Nephron (organoid): ENCODE results near the gene AMBRA1.

Experiments
- H3K27ac Mint-ChIP-seq, 3 experiments: 2 replicates each; pipeline ENCODE4 v1.8.0; 2020; ENCODE audit warnings: mixed read lengths in 3 of 3, mild to moderate bottlenecking in 2 of 3, moderate library complexity in 1 of 3
- H3K27me3 Mint-ChIP-seq: 2 replicates; pipeline ENCODE4 v1.8.0; 2021; ENCODE audit warnings: low read depth, mild to moderate bottlenecking, moderate library complexity, mixed read lengths
- H3K36me3 Mint-ChIP-seq: 2 replicates; pipeline ENCODE4 v1.8.0; 2020; ENCODE audit warnings: low read depth, mixed read lengths
- H3K4me1 Mint-ChIP-seq: 2 replicates; pipeline ENCODE4 v1.8.0; 2020; ENCODE audit warnings: mixed read lengths
- H3K4me3 Mint-ChIP-seq, 3 experiments: 2 replicates each; pipeline ENCODE4 v1.8.0; 2020; ENCODE audit warnings: mild to moderate bottlenecking in 3 of 3, mixed read lengths in 3 of 3, moderate library complexity in 2 of 3
- H3K9me3 Mint-ChIP-seq: 2 replicates; pipeline ENCODE4 v1.8.0; 2020; ENCODE audit warnings: mixed read lengths
- CTCF ChIP-seq, 3 experiments: fragments of 200-600 bp; sonication (generic); IDR thresholded peaks; one replicate each; pipeline ENCODE4 v1.5.0; 2021; ENCODE audit warnings: antibody characterized with exemption in 3 of 3; ENCODE audit not compliant: unreplicated experiment in 3 of 3

AMBRA1 gene

GRCh38 chr11:46393231-46393616, 200.6 kb downstream of the AMBRA1 start:
- peaks cover 16% of the 10 kb centered on the region for H3K4me1 Mint-ChIP-seq
- H3K27ac Mint-ChIP-seq = no peak overlapping the region
- H3K36me3 Mint-ChIP-seq = peaks cover 10% of the 10 kb centered on the region
- no peaks in the 10 kb centered on the region for H3K9me3 Mint-ChIP-seq
- peak overlapping the region; percentile 82 to 86 (median 83) for H3K4me3 Mint-ChIP-seq
- no peak for TF ChIP-seq CTCF (IDR thresholded peaks at IDR 0.05; ENCODE audit: unreplicated experiment in 3 of 3)
- H3K27me3 Mint-ChIP-seq = peaks cover 47% of the 10 kb centered on the region

DNA sequence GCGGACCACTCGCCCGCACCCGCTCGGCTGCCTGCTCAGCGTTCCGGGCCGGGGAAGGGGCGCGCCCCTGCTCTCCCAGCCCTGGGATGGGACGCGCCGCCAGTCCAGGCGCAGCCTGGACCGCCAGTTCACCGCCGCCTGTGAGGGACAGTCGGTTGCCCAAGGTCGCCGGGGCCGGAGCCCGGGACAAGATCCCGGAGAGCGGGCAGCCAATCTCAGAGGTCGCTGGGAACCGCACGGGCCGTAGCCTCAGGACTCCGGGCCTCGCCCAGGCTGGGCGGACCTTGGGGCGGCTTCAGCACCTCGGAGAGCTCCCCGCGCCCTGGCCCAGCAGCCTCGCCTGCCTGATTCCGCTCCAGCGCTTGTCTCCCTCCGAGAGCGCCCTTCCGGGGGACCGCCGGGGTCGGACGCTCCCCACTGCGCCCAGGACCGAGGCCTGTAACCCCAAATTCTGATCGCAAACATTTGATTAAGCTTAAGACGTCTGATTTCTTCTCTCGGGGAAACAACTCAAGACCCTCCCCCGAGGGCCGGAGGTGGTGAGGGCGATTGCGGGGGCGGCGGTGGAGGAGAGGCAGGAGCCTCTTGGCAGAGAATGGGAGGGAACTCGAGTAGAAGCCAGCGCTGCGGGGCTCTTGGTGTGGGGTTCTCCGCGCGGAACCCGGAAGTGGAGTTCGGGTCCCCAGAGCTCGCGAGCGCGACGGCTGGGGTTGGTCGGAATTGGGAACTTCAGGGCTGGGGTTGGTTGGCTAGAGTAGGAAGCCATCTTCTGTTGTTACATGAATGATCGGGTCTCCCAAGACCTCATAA, 201.2 kb downstream of the AMBRA1 start:
- peak overlapping the region; percentile 82 to 86 (median 83) for H3K4me3 Mint-ChIP-seq
- peaks cover 20% of the 10 kb centered on the region for H3K4me1 Mint-ChIP-seq
- TF ChIP-seq CTCF (IDR thresholded peaks at IDR 0.05; ENCODE audit: unreplicated experiment in 3 of 3) = no peak
- no peaks in the 10 kb centered on the region for H3K9me3 Mint-ChIP-seq
- H3K27ac Mint-ChIP-seq = no peak overlapping the region
- H3K27me3 Mint-ChIP-seq = peaks cover 53% of the 10 kb centered on the region
- H3K36me3 Mint-ChIP-seq = peaks cover 10% of the 10 kb centered on the region

DNA sequence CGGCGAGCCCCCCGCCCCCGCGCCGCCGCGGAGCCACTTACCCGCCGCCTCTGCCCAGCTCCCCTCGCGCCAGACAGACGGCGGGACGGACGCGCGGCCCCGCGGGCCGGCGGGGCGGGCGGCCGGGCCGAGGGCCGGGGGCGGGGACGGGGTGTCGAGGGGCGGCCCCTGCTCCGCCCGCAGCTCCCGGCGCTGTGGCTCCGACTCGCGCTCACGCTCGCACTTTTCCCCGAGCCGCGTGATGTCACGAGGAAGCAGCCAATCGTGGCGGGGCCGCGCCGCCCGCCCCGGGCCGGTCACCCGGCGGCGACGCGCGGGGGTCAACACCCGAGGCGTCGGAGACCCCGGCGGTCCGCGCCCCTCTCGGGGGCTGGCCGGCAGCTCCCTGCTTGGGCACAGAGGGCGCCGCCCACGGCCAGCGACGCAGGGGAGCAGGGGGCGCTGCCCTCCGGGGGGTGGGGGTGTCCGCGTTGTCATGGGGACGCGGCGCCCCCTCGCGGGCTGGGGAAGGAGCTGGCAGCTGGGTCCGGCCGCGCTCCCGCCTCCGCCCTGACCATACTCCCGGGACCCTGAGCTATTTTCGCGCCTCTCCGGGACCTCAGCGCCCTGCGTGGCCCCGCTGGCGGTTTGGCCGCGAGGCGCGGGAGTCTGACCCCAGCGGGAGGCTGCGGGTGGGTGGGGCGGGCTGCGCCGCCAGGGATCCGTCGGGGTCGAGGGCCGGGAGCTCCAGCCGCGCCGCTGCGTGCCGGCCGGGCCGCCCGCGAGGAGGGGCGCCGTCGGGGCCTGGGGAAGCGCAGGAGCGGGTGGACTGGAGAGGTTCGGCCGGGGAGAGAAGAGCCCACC, 202.0 kb downstream of the AMBRA1 start, which contains the start of gene CHRM4:
Gene CHRM4, minus strand, starts transcription at position 199 of the 843 bp plus-strand sequence. CDS start 5,219 bp downstream, outside the sequence.
- Mint-ChIP-seq H3K36me3 (peaks cover 4% of the 10 kb centered on the region), H3K4me1 (peaks cover 20% of the 10 kb centered on the region), H3K27me3 (peaks cover 61% of the 10 kb centered on the region)

DNA sequence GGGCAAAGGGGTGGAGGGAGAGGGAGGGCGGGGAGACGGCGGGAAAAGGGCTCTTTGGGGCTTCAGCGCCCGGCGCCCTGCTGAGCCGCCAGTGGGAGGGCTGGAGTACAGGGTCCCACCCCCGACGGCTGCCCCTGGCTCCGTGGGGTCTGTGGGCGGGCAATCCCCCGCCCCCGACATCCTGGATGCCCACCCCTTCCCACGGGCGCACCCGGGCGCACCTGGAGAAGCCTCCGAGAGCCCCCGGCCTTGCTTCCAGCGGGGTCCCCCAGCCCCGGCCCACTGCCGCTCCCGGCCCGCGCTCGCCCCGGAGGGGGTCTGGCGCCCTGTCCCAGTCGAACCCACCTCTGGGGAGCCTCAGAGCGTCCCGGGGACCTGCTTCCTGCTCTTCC, 202.6 kb downstream of the AMBRA1 start:
- Mint-ChIP-seq H3K27ac (no peak overlapping the region), H3K27me3 (peaks cover 67% of the 10 kb centered on the region), H3K4me1 (peaks cover 20% of the 10 kb centered on the region), H3K36me3 (no peaks in the 10 kb centered on the region), H3K4me3 (no peak overlapping the region), H3K9me3 (no peaks in the 10 kb centered on the region)
- TF ChIP-seq CTCF (IDR thresholded peaks at IDR 0.05; ENCODE audit: unreplicated experiment in 3 of 3) = no peak

More for the DNA sequence above, 202.0 kb downstream of the AMBRA1 start, which contains the start of gene CHRM4:
- H3K4me3 Mint-ChIP-seq = peak within 1 kb of the TSS; percentile 82 to 86 (median 83)
- peak; percentile 31 to 54 (median 37) for TF ChIP-seq CTCF (IDR thresholded peaks at IDR 0.05; ENCODE audit: unreplicated experiment in 3 of 3)
- no peaks in the 10 kb centered on the region for H3K9me3 Mint-ChIP-seq
- H3K27ac Mint-ChIP-seq = no peak within 1 kb of the TSS

DNA sequence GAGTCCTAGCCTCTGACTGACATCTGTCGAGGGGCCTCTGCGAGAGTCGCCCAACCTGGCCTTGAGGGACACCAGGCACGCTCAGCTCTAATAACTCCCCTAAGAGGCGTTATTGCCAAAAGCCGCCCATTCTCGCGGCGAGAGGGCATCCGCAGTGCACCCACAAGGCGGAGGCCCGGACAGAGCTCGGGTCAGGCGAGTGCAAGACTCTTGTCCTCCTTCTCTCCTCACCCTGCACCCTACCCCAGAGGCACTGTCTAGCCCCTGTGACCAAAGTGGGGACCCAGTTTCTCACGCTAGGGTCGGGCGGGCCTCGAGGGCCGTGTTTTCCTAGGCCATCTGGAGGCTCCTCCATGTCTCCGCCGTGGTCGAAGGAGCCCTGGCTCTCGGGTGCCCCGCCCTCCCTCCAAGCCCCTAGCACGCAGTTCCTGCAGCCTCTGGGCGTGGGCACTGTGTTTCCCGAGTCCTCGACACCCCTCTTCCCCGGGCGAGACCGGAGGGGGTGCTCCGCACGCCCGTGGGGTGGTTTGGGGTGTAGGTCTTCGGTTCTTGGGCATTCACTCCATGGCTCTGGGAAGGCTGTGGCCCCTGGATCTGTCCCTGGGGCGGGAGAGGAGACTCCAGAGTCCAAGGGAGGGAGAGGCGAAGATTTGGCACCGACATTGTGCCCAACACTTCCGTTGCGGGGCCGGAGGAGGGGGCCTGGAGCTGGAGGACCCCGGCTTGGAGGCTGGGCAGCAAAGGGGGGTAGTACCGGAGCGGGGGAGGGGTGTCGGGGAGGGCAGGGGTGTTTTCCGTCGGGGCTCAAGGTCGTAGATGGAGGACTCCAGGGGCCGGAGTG, 203.3 kb downstream of the AMBRA1 start:
- Mint-ChIP-seq H3K4me3 (peak overlapping the region; percentile 67 to 73 (median 68)), H3K36me3 (no peaks in the 10 kb centered on the region), H3K27ac (no peak overlapping the region)

More for the DNA sequence above, 203.3 kb downstream of the AMBRA1 start:
- Mint-ChIP-seq H3K4me1 (peaks cover 20% of the 10 kb centered on the region), H3K9me3 (no peaks in the 10 kb centered on the region), H3K27me3 (peaks cover 74% of the 10 kb centered on the region)
- no peak for TF ChIP-seq CTCF (IDR thresholded peaks at IDR 0.05; ENCODE audit: unreplicated experiment in 3 of 3)
